ENCODE measurements around the gene NPW.

The NPW gene

DNA sequence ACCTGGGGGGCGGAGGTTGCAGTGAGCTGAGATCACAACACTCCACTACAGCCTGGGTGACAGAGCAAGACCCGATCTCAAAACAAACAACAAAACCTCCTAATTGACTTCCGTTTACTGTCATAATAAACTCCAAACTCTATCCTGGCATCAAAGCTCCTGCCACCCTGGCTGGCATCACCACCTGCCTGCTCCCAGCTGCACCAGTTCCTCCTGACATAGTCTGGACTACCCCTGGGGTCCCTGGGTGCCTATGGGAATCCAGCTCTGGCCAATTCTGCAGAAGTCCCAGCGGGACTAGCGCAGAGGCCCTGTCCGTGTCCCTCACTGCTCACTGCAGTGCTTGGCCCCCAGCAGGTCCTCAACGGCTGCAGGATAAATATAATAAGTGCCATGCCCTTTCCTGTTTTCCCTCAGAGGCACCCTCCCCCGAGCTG, 27.3 kb downstream of the NPW start:
- Histone ChIP-seq H3K36me3 (peaks cover 28% of the 10 kb centered on the region), H3K9me3 (no peaks in the 10 kb centered on the region), H3K4me3 (peak overlapping the region; percentile 86), H3K27me3 (no peaks in the 10 kb centered on the region), H3K4me2 (peak overlapping the region; percentile 99), H3K4me1 (peaks cover 61% of the 10 kb centered on the region), H3K9ac (peak overlapping the region; percentile 81), H4K20me1 (0 out of 2 replicates have a peak, but pooled peaks cover 12% of the 10 kb centered on the region), H3K27ac (peak overlapping the region; percentile 68)
- no peak for TF ChIP-seq Cebpa-rat (IDR thresholded peaks at IDR 0.05)

DNA sequence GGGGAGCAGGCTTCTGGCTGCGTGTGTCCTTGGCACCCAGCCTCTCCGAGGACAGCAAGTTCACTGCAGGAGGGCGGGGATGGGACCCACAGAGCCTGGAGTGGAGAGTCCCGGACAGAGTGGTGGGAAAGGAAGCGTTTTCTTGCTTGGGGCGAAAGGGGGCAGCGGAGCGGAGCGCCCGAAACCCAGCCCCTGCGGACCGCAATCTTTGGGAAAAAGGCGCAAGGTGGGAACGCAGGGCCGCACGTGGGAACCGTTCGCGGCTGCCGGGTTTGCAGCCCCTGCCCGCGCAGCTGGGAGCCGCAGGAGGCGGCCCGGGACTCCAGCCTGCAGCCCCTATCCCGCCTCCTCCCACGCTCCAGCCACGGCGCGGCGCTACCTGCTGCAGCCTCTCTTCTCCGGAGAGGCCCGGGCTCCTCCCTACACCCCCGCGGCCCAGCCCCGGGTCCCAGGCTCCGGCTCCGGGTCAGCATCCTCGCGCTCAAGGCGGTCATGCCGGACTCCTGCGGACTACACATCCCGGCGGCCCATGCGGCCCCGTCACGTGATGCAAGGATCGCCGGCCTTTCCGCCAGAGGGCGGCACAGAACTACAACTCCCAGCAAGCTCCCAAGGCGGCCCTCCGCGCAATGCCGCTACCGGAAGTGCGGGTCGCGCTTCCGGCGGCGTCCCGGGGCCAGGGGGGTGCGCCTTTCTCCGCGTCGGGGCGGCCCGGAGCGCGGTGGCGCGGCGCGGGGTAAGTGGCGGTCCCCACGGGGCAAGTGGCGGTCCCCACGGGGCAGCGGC, 27.9 kb downstream of the NPW start, which contains the start of the genes NTHL1 and TSC2:
Gene NTHL1 (minus strand): TSS at position 505 of the 786 bp plus-strand sequence. CDS start 11 bp downstream, at position 494.
Gene TSC2 (plus strand): TSS at position 656 of the 786 bp plus-strand sequence. CDS start 631 bp downstream, outside the sequence.
- H3K4me1 ChIP-seq: peaks cover 55% of the 10 kb centered on the region
- 0 out of 2 replicates have a peak, but pooled peaks cover 12% of the 10 kb centered on the region for H4K20me1 ChIP-seq
- H3K36me3 ChIP-seq: peaks cover 34% of the 10 kb centered on the region
- H3K27ac ChIP-seq: peak within 1 kb of the TSS; percentile 68
- H3K4me2 ChIP-seq: peak within 1 kb of the TSS; percentile 99
- H3K9me3 ChIP-seq: no peaks in the 10 kb centered on the region
- peak within 1 kb of the TSS; percentile 86 for H3K4me3 ChIP-seq
- no peaks in the 10 kb centered on the region for H3K27me3 ChIP-seq
- H3K9ac ChIP-seq: peak within 1 kb of the TSS; percentile 81
- TF ChIP-seq Cebpa-rat (IDR thresholded peaks at IDR 0.05): no peak

DNA sequence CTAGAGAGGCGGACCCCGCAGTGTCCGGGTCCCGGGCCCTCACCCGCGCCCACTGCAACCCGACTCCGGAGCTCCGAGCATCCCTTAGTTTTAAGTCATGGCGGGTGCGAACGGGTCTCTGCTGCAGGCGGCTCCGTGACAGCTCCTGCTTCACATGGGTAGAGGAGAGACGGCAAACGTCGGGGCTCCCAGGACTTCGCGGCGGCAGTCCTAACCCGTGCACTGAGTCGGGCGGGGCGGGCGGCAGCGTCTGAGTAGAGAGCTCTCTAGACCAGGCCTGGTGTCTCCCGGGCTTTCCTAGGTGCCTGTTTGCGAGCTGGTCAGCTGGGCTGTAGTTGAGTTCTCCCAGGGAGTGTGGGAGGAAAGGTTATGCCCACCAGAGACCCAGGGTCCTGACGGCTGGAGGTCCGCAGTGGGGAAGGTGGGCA, 28.5 kb downstream of the NPW start:
- Histone ChIP-seq H3K4me2 (peak overlapping the region; percentile 87), H3K27ac (peak overlapping the region; percentile 68), H3K4me3 (peak overlapping the region; percentile 86), H3K9ac (peak overlapping the region; percentile 81), H3K4me1 (peaks cover 51% of the 10 kb centered on the region), H4K20me1 (0 out of 2 replicates have a peak, but pooled peaks cover 12% of the 10 kb centered on the region), H3K9me3 (no peaks in the 10 kb centered on the region), H3K36me3 (peaks cover 40% of the 10 kb centered on the region), H3K27me3 (no peaks in the 10 kb centered on the region)
- TF ChIP-seq Cebpa-rat (IDR thresholded peaks at IDR 0.05): no peak

- Histone ChIP-seq H3K27ac (no peak overlapping the region), H3K9me3 (no peaks in the 10 kb centered on the region), H3K4me3 (no peak overlapping the region), H3K4me1 (peaks cover 48% of the 10 kb centered on the region), H4K20me1 (peaks cover 31% of the 10 kb centered on the region), H3K27me3 (no peaks in the 10 kb centered on the region), H3K36me3 (peaks cover 65% of the 10 kb centered on the region), H3K4me2 (no peak overlapping the region), H3K9ac (no peak overlapping the region; the same call in 1 of the 2 replicates)
- TF ChIP-seq Cebpa-rat (IDR thresholded peaks at IDR 0.05): no peak
These were observed 33.6 kb downstream of the NPW start for GRCh38 chr16:2053211-2053610.

GRCh38 chr16:2053897-2054296, 34.3 kb downstream of the NPW start:
- H3K36me3 ChIP-seq: peaks cover 65% of the 10 kb centered on the region

GRCh38 chr16:2054543-2055245, 35.1 kb downstream of the NPW start:
- TF ChIP-seq Cebpa-rat (IDR thresholded peaks at IDR 0.05): no peak
- Histone ChIP-seq H3K4me3 (no peak overlapping the region), H3K36me3 (peaks cover 65% of the 10 kb centered on the region), H3K27ac (no peak overlapping the region), H3K27me3 (no peaks in the 10 kb centered on the region), H3K4me1 (peaks cover 51% of the 10 kb centered on the region), H3K9me3 (no peaks in the 10 kb centered on the region), H4K20me1 (peaks cover 28% of the 10 kb centered on the region), H3K4me2 (no peak overlapping the region), H3K9ac (no peak overlapping the region)

More at GRCh38 chr16:2053897-2054296, 34.3 kb downstream of the NPW start:
- no peak overlapping the region for H3K4me3 ChIP-seq
- H3K27ac ChIP-seq: no peak overlapping the region
- no peaks in the 10 kb centered on the region for H3K27me3 ChIP-seq
- H3K9me3 ChIP-seq: no peaks in the 10 kb centered on the region
- no peak overlapping the region; the same call in 1 of the 2 replicates for H3K9ac ChIP-seq
- peaks cover 30% of the 10 kb centered on the region for H4K20me1 ChIP-seq
- no peak overlapping the region for H3K4me2 ChIP-seq
- TF ChIP-seq Cebpa-rat (IDR thresholded peaks at IDR 0.05): no peak
- H3K4me1 ChIP-seq: peaks cover 48% of the 10 kb centered on the region

DNA sequence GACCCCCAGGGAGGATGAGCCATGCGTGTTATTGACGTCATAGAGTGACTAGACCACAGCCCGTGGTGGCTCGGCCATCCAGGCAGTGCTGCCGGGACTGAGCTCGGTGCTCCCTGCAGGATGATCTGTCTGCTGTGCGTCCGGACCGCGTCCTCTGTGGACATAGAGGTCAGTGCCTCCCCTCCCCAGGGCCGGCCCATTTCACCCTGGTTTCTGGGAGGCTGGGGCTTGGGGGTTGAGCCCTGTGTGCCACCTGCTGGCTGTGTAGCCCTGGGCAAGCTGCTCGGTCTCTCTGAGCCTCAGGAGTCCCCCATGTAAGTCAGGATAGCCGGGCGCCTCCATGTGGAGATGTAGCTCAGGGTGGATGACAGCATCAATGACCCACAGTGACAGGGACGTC, 36.5 kb downstream of the NPW start:
- Histone ChIP-seq H3K4me2 (peak overlapping the region; percentile 69), H3K9ac (no peak overlapping the region), H4K20me1 (peaks cover 39% of the 10 kb centered on the region), H3K9me3 (no peaks in the 10 kb centered on the region), H3K36me3 (peaks cover 63% of the 10 kb centered on the region), H3K4me3 (no peak overlapping the region), H3K27me3 (no peaks in the 10 kb centered on the region), H3K4me1 (peaks cover 65% of the 10 kb centered on the region), H3K27ac (0 out of 2 replicates have a peak overlapping the region, but pooled peaks have one; percentile 32)
- TF ChIP-seq Cebpa-rat (IDR thresholded peaks at IDR 0.05): no peak

- Histone ChIP-seq H3K9me3 (no peaks in the 10 kb centered on the region), H3K36me3 (peaks cover 62% of the 10 kb centered on the region), H3K27me3 (no peaks in the 10 kb centered on the region), H3K9ac (peak overlapping the region; percentile 15; the same call in 1 of the 2 replicates), H3K4me2 (peak overlapping the region; percentile 69), H4K20me1 (peaks cover 46% of the 10 kb centered on the region), H3K27ac (peak overlapping the region; percentile 32; the same call in 1 of the 2 replicates), H3K4me3 (no peak overlapping the region), H3K4me1 (peaks cover 73% of the 10 kb centered on the region)
- TF ChIP-seq Cebpa-rat (IDR thresholded peaks at IDR 0.05): no peak
These were observed 37.3 kb downstream of the NPW start for GRCh38 chr16:2056681-2057407.

DNA sequence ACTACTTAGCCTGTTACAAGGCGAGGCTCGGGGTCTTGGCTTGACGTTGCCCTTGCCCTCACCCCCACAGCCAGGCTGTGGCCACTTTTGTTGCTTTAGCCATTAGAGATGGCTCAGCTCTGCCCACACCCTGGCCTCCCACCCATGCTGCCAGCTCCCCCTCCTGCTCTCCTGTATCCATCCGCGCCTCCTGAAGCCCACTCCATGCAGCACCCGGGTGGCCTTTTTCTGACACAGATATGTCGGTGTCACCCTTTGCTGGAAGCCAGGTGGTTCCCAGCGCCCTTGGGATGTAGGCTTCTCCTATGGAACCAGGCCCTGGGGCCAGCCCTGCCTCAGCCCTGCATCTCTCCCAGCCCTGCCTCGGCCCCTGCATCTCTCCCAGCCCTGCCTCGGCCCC, 37.9 kb downstream of the NPW start:
- H3K9ac ChIP-seq: no peak overlapping the region; the same call in 1 of the 2 replicates
- H3K27ac ChIP-seq: peak overlapping the region; percentile 38; the same call in 1 of the 2 replicates
- no peaks in the 10 kb centered on the region for H3K9me3 ChIP-seq
- peak overlapping the region; percentile 69 for H3K4me2 ChIP-seq
- H3K27me3 ChIP-seq: no peaks in the 10 kb centered on the region
- H3K4me3 ChIP-seq: no peak overlapping the region
- peaks cover 62% of the 10 kb centered on the region for H3K36me3 ChIP-seq
- TF ChIP-seq Cebpa-rat (IDR thresholded peaks at IDR 0.05): no peak
- peaks cover 52% of the 10 kb centered on the region for H4K20me1 ChIP-seq
- H3K4me1 ChIP-seq: peaks cover 79% of the 10 kb centered on the region
